Liver (tissue), 9 donors: ENCODE results near the gene PTP4A1. TPM values are rescaled to one million over a fixed set of nuclear protein-coding genes. Genes with fewer than 3 reads are reported as not detected.

Experiments
- DNase-seq: peaks from one replicate; pipeline ENCODE4 v3.0.0-alpha.2; 2017; ENCODE audit warnings: low spot score
- H3K27ac ChIP-seq, 2 donors: one replicate each; pipeline ENCODE4 v1.7.0; 2013; ENCODE audit warnings: inconsistent platforms in 2 of 2, low read length in 2 of 2, control low read depth in 1 of 2, low read depth in 1 of 2, mild to moderate bottlenecking in 1 of 2
- H3K27me3 ChIP-seq, 4 donors: one replicate each; pipeline versions ENCODE4 v1.6.1 to v1.7.0; 2013; ENCODE audit warnings: low read length in 3 of 4, inconsistent platforms in 1 of 4, mild to moderate bottlenecking in 1 of 4, moderate library complexity in 1 of 4; ENCODE audit not compliant: control insufficient read depth in 4 of 4, insufficient read depth in 4 of 4
- H3K36me3 ChIP-seq, 4 donors: one replicate each; pipeline versions ENCODE4 v1.6.1 to v1.7.0; 2013; ENCODE audit warnings: low read length in 3 of 4, mild to moderate bottlenecking in 3 of 4, low read depth in 1 of 4, moderate library complexity in 1 of 4; ENCODE audit not compliant: control insufficient read depth in 4 of 4, insufficient read depth in 3 of 4
- H3K4me1 ChIP-seq, 4 donors: one replicate each; pipeline versions ENCODE4 v1.6.1 to v1.7.0; 2013; ENCODE audit warnings: low read length in 3 of 4, mild to moderate bottlenecking in 3 of 4, moderate library complexity in 1 of 4; ENCODE audit not compliant: control insufficient read depth in 4 of 4, insufficient read depth in 4 of 4
- H3K4me3 ChIP-seq, 3 donors: one replicate each; pipeline versions ENCODE4 v1.6.1 to v1.7.0; 2013; ENCODE audit warnings: low read length in 3 of 3, control low read depth in 1 of 3, low read depth in 1 of 3, mild to moderate bottlenecking in 1 of 3
- H3K9ac ChIP-seq, 2 donors: one replicate each; pipeline ENCODE4 v1.7.0; 2013; ENCODE audit warnings: low read length in 2 of 2, mild to moderate bottlenecking in 2 of 2, moderate library complexity in 2 of 2, control low read depth in 1 of 2, low read depth in 1 of 2
- H3K9me3 ChIP-seq, 4 donors: one replicate each; pipeline versions ENCODE4 v1.6.1 to v1.7.0; 2013; ENCODE audit warnings: low read length in 3 of 4; ENCODE audit not compliant: control insufficient read depth in 4 of 4
- ATF3 ChIP-seq: IDR thresholded peaks from 2 replicates; pipeline ENCODE4 v1.6.1; 2016; ENCODE audit warnings: antibody characterized with exemption
- CTCF ChIP-seq: fragments of 150-350 bp; IDR thresholded peaks from 2 replicates; pipeline ENCODE4 v1.5.1; 2017; ENCODE audit warnings: improper control_type of control experiment, low read depth, low read length; ENCODE audit not compliant: missing input control
- FOXA2 ChIP-seq: IDR thresholded peaks from 2 replicates; pipeline ENCODE4 v1.6.1; 2016; ENCODE audit warnings: antibody characterized with exemption
- GABPA ChIP-seq, 2 donors: IDR thresholded peaks in 1 of 2; conservative IDR thresholded peaks in 1 of 2; 2 replicates each; pipeline ENCODE4 v1.6.1; 2016; ENCODE audit warnings: antibody characterized with exemption in 2 of 2, mild to moderate bottlenecking in 1 of 2, moderate library complexity in 1 of 2
- HNF4G ChIP-seq: IDR thresholded peaks from 2 replicates; pipeline ENCODE4 v1.6.1; 2016; ENCODE audit warnings: antibody characterized with exemption
- JUND ChIP-seq, 2 donors: IDR thresholded peaks; 2 replicates each; pipeline ENCODE4 v1.6.1; 2016; ENCODE audit warnings: antibody characterized with exemption in 2 of 2
- MAX ChIP-seq: IDR thresholded peaks from 2 replicates; pipeline ENCODE4 v1.6.1; 2016; ENCODE audit warnings: antibody characterized with exemption
- RAD21 ChIP-seq, 2 donors: IDR thresholded peaks; 2 replicates each; pipeline ENCODE4 v1.6.1; 2016; ENCODE audit warnings: antibody characterized with exemption in 2 of 2, mild to moderate bottlenecking in 2 of 2
- SP1 ChIP-seq: IDR thresholded peaks from 2 replicates; pipeline ENCODE4 v1.6.1; 2018; ENCODE audit warnings: antibody characterized with exemption, mild to moderate bottlenecking
- TAF1 ChIP-seq: conservative IDR thresholded peaks from 2 replicates; pipeline ENCODE4 v1.6.1; 2016; ENCODE audit warnings: antibody characterized with exemption, mild to moderate bottlenecking
- YY1 ChIP-seq: IDR thresholded peaks from 2 replicates; pipeline ENCODE4 v1.6.1; 2016; ENCODE audit warnings: antibody characterized with exemption, mild to moderate bottlenecking
- WGBS: extraction: QIAGEN DNeasy Blood & Tissue Kit; methylation state at CpG from one replicate; pipeline ENCODE4 v1.1.7; 2013; 5-methylcytosine and 5-hydroxymethylcytosine counted together
- polyA plus RNA-seq, 2 donors: library from polyadenylated mRNA; stranded (reverse) in 1 of 2; unstranded in 1 of 2; fragments of 200-250 nt in 1 of 2; fragments of >200 nt in 1 of 2; fragmentation: Nextera tagmentation in 1 of 2; extraction: Ambion mirVana in 1 of 2; gene quantifications; one replicate each; pipeline versions ENCODE4 v1.2.1 to v1.2.3, GENCODE V29; 2013 to 2015
- total RNA-seq, 2 donors: library from RNA; depleted of rRNA; stranded (reverse); fragments of >200 nt; gene quantifications; one replicate each; pipeline ENCODE4 v1.2.3, GENCODE V29; 2014
- TF ChIP-seq, protein P1 (sequence below): IDR thresholded peaks from 2 replicates; pipeline ENCODE4 v1.6.1; 2016; ENCODE audit warnings: antibody characterized with exemption
- TF ChIP-seq, protein P2 (sequence below): IDR thresholded peaks from 2 replicates; pipeline ENCODE4 v1.6.1; 2016; ENCODE audit warnings: antibody characterized with exemption, mild to moderate bottlenecking
- donor health status: healthy.
- donor health status: healthy.
- donor health status: healthy.
- donor health status: healthy.
- donor health status: healthy.

The PTP4A1 gene
- total and polyA plus RNA-seq, 4 donors = 34.3 to 237 (median 152) TPM

DNA sequence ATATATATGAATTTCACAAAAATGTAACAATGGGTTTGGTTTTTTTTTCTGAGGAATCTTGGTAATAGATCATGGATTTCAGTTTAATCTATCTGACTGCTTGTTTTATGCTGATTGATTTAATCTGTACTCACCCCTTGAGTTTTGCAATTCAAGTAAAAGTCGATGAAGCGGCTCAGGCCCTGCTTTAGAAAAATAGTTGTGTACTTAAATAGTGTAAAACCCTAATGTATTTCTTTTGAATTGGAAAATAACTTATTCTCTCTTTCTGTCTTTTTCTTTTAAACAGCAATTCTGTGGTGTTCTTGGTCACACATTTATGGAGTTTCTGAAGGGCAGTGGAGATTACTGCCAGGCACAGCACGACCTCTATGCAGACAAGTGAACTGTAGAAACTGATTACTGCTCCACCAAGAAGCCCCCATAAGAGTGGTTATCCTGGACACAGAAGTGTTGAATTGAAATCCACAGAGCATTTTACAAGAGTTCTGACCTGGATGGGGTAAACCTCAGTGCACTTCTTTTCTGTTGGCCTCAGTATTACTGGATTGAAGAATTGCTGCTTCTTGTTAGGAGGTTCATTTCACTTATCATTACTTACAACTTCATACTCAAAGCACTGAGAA lies 4.0 kb downstream of the PTP4A1 start:
- Histone ChIP-seq H3K9me3 (no peaks in the 10 kb centered on the region), H3K36me3 (peaks cover 4 to 51% (median 32%) of the 10 kb centered on the region in 4 donors), H3K4me3 (peak overlapping the region; percentile 4 to 46 (median 8)), H3K9ac (peak overlapping the region; percentile 51 to 88), H3K4me1 (peaks cover 0 to 12% (median 3%) of the 10 kb centered on the region in 4 donors), H3K27me3 (no peaks in the 10 kb centered on the region), H3K27ac (peak overlapping the region; percentile 43 to 54)
- TF ChIP-seq CTCF (no peak), HNF4G (no peak), MAX (no peak), TAF1 (no peak), SP1 (no peak), RAD21 (IDR thresholded peaks at IDR 0.05) (no peak)
- TF ChIP-seq, protein P1, sequence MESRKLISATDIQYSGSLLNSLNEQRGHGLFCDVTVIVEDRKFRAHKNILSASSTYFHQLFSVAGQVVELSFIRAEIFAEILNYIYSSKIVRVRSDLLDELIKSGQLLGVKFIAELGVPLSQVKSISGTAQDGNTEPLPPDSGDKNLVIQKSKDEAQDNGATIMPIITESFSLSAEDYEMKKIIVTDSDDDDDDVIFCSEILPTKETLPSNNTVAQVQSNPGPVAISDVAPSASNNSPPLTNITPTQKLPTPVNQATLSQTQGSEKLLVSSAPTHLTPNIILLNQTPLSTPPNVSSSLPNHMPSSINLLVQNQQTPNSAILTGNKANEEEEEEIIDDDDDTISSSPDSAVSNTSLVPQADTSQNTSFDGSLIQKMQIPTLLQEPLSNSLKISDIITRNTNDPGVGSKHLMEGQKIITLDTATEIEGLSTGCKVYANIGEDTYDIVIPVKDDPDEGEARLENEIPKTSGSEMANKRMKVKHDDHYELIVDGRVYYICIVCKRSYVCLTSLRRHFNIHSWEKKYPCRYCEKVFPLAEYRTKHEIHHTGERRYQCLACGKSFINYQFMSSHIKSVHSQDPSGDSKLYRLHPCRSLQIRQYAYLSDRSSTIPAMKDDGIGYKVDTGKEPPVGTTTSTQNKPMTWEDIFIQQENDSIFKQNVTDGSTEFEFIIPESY = no peak
- TF ChIP-seq, protein P2, sequence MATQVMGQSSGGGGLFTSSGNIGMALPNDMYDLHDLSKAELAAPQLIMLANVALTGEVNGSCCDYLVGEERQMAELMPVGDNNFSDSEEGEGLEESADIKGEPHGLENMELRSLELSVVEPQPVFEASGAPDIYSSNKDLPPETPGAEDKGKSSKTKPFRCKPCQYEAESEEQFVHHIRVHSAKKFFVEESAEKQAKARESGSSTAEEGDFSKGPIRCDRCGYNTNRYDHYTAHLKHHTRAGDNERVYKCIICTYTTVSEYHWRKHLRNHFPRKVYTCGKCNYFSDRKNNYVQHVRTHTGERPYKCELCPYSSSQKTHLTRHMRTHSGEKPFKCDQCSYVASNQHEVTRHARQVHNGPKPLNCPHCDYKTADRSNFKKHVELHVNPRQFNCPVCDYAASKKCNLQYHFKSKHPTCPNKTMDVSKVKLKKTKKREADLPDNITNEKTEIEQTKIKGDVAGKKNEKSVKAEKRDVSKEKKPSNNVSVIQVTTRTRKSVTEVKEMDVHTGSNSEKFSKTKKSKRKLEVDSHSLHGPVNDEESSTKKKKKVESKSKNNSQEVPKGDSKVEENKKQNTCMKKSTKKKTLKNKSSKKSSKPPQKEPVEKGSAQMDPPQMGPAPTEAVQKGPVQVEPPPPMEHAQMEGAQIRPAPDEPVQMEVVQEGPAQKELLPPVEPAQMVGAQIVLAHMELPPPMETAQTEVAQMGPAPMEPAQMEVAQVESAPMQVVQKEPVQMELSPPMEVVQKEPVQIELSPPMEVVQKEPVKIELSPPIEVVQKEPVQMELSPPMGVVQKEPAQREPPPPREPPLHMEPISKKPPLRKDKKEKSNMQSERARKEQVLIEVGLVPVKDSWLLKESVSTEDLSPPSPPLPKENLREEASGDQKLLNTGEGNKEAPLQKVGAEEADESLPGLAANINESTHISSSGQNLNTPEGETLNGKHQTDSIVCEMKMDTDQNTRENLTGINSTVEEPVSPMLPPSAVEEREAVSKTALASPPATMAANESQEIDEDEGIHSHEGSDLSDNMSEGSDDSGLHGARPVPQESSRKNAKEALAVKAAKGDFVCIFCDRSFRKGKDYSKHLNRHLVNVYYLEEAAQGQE = peak; percentile 18
- no peak for DNase-seq
- WGBS = 36% methylated on average over 3 of the region's 3 CpGs

DNA sequence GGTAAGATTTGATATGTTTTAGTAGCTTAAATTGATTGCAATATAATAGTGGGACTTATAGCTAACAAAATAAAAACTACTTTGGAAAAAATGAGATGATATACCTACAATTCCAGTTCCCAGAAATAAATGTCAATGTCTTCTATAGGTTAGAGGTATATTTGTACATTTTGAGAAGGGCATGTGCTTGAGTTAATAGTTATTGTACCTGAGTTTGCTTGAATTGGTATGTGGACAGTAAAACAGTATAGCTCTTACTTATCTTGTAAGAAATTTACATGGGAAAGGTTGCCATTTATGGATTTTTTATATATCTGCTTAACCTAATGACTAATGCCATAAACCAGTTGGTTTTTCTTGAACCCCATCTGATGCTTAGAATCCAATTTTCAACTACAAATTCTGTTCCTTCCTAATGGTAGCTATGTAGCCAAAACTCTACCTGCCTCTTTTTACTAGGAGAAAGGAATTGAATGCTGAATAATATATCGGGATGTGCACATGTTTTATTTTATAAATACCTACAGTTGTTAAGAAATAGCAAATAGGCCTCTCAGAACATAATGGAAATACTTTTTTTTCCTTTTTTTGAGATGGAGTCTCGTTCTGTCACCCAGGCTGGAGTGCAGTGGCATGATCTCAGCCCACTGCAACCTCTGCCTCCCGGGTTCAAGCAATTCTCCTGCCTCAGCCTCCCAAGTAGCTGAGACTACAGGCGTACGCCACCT lies 4.9 kb downstream of the PTP4A1 start:
- Histone ChIP-seq H3K4me3 (peak overlapping the region in 1 of 3 donors; percentile 46), H3K27me3 (no peaks in the 10 kb centered on the region), H3K36me3 (peaks cover 4 to 55% (median 36%) of the 10 kb centered on the region in 4 donors), H3K9ac (peak overlapping the region; percentile 51 to 88), H3K27ac (peak overlapping the region; percentile 13 to 47), H3K4me1 (peaks cover 0 to 12% (median 3%) of the 10 kb centered on the region in 4 donors), H3K9me3 (no peaks in the 10 kb centered on the region)
- WGBS = 88% methylated on average over 5 of the region's 5 CpGs
- TF ChIP-seq, protein P2 = no peak
- TF ChIP-seq TAF1 = no peak
- TF ChIP-seq, protein P1 = no peak
- no peak for TF ChIP-seq ATF3
- no peak for TF ChIP-seq GABPA (IDR thresholded peaks at IDR 0.05 in 1 of 2, conservative IDR thresholded peaks at IDR 0.05 in 1 of 2)
- no peak for TF ChIP-seq HNF4G
- TF ChIP-seq SP1 = no peak
- TF ChIP-seq FOXA2 = no peak
- no peak for TF ChIP-seq RAD21 (IDR thresholded peaks at IDR 0.05)
- TF ChIP-seq YY1 = no peak
- no peak for TF ChIP-seq JUND (IDR thresholded peaks at IDR 0.05)
- no peak for DNase-seq
